Gastroesophageal sphincter (tissue), 3 donors: ENCODE measurements around the gene DHRS12.

ENCODE experiments used
- EP300 ChIP-seq: sonication (generic); formaldehyde crosslinking; IDR thresholded peaks from one replicate; pipeline ENCODE4 v1.6.1; 2017; ENCODE audit warnings: antibody characterized with exemption, mild to moderate bottlenecking
- POLR2A ChIP-seq, 2 donors: fragments of 450-650 bp; IDR thresholded peaks; one replicate each; pipeline ENCODE4 v1.6.1; 2017; ENCODE audit warnings: antibody characterized with exemption in 2 of 2, mild to moderate bottlenecking in 2 of 2, moderate library complexity in 1 of 2
- POLR2AphosphoS5 ChIP-seq: sonication (generic); formaldehyde crosslinking; IDR thresholded peaks from one replicate; pipeline ENCODE4 v1.6.1; 2017; ENCODE audit warnings: antibody characterized with exemption
- TF ChIP-seq, protein P1 (sequence below), 4 experiments: fragments of 200-600 bp in 2 of 4; fragments of 450-650 bp in 2 of 4; sonication (generic) in 1 of 4; IDR thresholded peaks; one replicate each; pipeline ENCODE4 v1.5.1; 2017 to 2019; ENCODE audit warnings: antibody characterized with exemption in 4 of 4, mild to moderate bottlenecking in 2 of 4, moderate library complexity in 2 of 4

DNA sequence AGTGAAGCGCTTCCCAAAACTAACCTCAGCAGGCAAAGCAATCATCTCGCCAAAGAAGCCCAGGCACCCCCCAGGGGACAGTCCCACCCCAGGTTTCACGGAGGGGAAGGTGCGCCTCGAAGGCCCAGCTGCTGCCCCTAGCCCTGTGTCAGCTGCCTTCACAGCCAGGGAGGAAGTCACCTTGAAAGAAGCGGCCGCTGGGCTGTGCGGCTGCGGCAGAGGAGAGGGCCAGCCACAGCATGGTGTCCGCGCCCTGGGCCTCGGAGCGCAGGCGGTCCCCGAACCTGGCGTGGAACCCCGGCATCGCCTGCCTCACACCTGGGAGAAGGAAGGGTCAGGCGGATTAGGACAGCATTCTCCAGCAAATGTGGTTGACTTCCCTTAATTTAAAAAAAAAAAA, 35.0 kb downstream of the DHRS12 start:
- TF ChIP-seq POLR2A (IDR thresholded peaks at IDR 0.05) (no peak), EP300 (no peak), POLR2AphosphoS5 (no peak)
- TF ChIP-seq, protein P1, sequence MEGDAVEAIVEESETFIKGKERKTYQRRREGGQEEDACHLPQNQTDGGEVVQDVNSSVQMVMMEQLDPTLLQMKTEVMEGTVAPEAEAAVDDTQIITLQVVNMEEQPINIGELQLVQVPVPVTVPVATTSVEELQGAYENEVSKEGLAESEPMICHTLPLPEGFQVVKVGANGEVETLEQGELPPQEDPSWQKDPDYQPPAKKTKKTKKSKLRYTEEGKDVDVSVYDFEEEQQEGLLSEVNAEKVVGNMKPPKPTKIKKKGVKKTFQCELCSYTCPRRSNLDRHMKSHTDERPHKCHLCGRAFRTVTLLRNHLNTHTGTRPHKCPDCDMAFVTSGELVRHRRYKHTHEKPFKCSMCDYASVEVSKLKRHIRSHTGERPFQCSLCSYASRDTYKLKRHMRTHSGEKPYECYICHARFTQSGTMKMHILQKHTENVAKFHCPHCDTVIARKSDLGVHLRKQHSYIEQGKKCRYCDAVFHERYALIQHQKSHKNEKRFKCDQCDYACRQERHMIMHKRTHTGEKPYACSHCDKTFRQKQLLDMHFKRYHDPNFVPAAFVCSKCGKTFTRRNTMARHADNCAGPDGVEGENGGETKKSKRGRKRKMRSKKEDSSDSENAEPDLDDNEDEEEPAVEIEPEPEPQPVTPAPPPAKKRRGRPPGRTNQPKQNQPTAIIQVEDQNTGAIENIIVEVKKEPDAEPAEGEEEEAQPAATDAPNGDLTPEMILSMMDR (IDR thresholded peaks at IDR 0.05), result no peak
